Thyroid gland (tissue), 4 donors: ENCODE measurements around the gene NOS2.

Source experiments
- POLR2A ChIP-seq, 2 donors: fragments of 450-650 bp; IDR thresholded peaks; one replicate each; pipeline ENCODE4 v1.6.1; 2017; ENCODE audit warnings: antibody characterized with exemption in 2 of 2, mild to moderate bottlenecking in 2 of 2, moderate library complexity in 1 of 2
- TF ChIP-seq, protein P1 (sequence below), 6 experiments: fragments of 200-600 bp in 3 of 6; fragments of 450-650 bp in 3 of 6; sonication (generic) in 3 of 6; IDR thresholded peaks; one replicate each; pipeline ENCODE4 v1.5.1; 2016 to 2019; ENCODE audit warnings: antibody characterized with exemption in 6 of 6, mild to moderate bottlenecking in 2 of 6, inconsistent platforms in 1 of 6, moderate library complexity in 1 of 6

DNA sequence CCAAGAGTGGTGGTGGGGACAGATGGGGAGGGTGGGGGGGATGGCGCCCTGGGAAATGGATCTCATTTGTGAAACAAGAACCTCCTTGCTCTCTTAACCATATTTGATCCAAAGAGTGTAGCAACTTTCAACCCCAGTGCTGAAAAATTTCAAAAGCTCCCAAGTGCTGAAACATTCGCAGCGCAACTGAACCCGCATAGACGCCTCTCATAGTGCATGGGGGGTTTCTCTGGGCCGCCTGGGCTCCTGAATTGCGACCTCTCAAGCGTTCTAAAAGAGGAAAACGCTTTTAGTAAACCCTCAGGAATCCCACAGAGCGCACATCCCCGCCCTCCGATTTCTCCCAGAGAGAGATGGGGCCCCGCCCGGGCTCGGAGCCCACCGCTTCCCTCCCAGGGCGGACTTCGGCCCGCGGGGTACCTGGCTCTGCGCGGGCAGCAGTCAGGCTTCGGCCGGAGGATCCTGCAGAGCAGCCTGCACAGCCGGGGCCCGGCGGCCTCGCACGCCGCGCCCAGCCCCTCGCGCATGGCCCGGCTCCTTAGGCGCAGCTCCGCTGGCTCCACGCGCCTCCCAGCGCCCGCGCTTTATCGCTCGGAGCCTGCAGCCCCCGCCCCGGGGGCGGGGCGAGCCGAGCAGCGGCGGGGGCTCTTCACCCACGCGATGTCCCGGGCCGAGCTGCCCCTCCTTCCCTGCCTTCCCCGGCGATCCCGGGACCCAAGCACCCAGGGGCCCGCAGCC, 7.0 kb downstream of the NOS2 start:
- TF ChIP-seq, protein P1, sequence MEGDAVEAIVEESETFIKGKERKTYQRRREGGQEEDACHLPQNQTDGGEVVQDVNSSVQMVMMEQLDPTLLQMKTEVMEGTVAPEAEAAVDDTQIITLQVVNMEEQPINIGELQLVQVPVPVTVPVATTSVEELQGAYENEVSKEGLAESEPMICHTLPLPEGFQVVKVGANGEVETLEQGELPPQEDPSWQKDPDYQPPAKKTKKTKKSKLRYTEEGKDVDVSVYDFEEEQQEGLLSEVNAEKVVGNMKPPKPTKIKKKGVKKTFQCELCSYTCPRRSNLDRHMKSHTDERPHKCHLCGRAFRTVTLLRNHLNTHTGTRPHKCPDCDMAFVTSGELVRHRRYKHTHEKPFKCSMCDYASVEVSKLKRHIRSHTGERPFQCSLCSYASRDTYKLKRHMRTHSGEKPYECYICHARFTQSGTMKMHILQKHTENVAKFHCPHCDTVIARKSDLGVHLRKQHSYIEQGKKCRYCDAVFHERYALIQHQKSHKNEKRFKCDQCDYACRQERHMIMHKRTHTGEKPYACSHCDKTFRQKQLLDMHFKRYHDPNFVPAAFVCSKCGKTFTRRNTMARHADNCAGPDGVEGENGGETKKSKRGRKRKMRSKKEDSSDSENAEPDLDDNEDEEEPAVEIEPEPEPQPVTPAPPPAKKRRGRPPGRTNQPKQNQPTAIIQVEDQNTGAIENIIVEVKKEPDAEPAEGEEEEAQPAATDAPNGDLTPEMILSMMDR (IDR thresholded peaks at IDR 0.05), result no peak
- no peak for TF ChIP-seq POLR2A (IDR thresholded peaks at IDR 0.05)
